ENCODE results near the gene ST8SIA3. TPM values are rescaled to one million over a fixed set of nuclear protein-coding genes. Genes with fewer than 3 reads are reported as not detected.
"Not testable (repeated sequence)": the region's sequence is repeated elsewhere in the genome, so short reads cannot be mapped to it uniquely, and the experiment has no call there.

The ST8SIA3 gene
- total RNA-seq, 1 donor from 2014 or later: not detected

GRCh38 chr18:57359433-57359832, 7.1 kb downstream of the ST8SIA3 start:
- intact Hi-C loops (cut with DNase I): no loop called here
- ATAC-seq (ENCODE audit: poor library complexity): no peak

GRCh38 chr18:57362714-57363113, 10.4 kb downstream of the ST8SIA3 start:
- intact Hi-C loops (cut with DNase I): no loop called here
- ATAC-seq (ENCODE audit: poor library complexity): no peak
- DNase-seq: no peak

More at GRCh38 chr18:57359433-57359832, 7.1 kb downstream of the ST8SIA3 start:
- no peak for DNase-seq

GRCh38 chr18:57364460-57364859, 12.1 kb downstream of the ST8SIA3 start:
- intact Hi-C loops (cut with DNase I): no loop called here
- no peak for ATAC-seq (ENCODE audit: poor library complexity)
- no peak for DNase-seq

- no peak for DNase-seq
- intact Hi-C loops (cut with DNase I): no loop called here
- no peak for ATAC-seq (ENCODE audit: poor library complexity)
These were observed 14.2 kb downstream of the ST8SIA3 start for GRCh38 chr18:57366528-57367081.

- intact Hi-C loops (cut with DNase I): no loop called here
- no peak for DNase-seq
These were observed 20.1 kb downstream of the ST8SIA3 start for GRCh38 chr18:57372444-57372843.

GRCh38 chr18:57373017-57373416, 20.7 kb downstream of the ST8SIA3 start:
- intact Hi-C loops (cut with DNase I): no loop called here
- ATAC-seq (ENCODE audit: poor library complexity): no peak
- no peak for DNase-seq

More at GRCh38 chr18:57372444-57372843, 20.1 kb downstream of the ST8SIA3 start:
- no peak for ATAC-seq (ENCODE audit: poor library complexity)

GRCh38 chr18:57376503-57376902, 24.1 kb downstream of the ST8SIA3 start:
- ATAC-seq (ENCODE audit: poor library complexity) (no peak), DNase-seq (no peak)
- intact Hi-C loops (cut with DNase I): no loop called here

GRCh38 chr18:57389271-57389670, 36.9 kb downstream of the ST8SIA3 start:
- ATAC-seq (ENCODE audit: poor library complexity): no peak
- no peak for DNase-seq
- intact Hi-C loops (cut with DNase I): no loop called here

- intact Hi-C loops (cut with DNase I): no loop called here
- DNase-seq: no peak
- ATAC-seq (ENCODE audit: poor library complexity): no peak
These were observed 37.7 kb downstream of the ST8SIA3 start for GRCh38 chr18:57390044-57390443.

GRCh38 chr18:57394749-57395148, 42.4 kb downstream of the ST8SIA3 start:
- ATAC-seq (ENCODE audit: poor library complexity); intact Hi-C loops (cut with DNase I); DNase-seq: not testable (repeated sequence)

GRCh38 chr18:57396831-57397230, 44.5 kb downstream of the ST8SIA3 start:
- DNase-seq; intact Hi-C loops (cut with DNase I); ATAC-seq (ENCODE audit: poor library complexity): not testable (repeated sequence)

- intact Hi-C loops (cut with DNase I): no loop called here
- DNase-seq (no peak), ATAC-seq (ENCODE audit: poor library complexity) (no peak)
These were observed 45.2 kb downstream of the ST8SIA3 start for GRCh38 chr18:57397440-57398132.

- intact Hi-C loops (cut with DNase I): no loop called here
- DNase-seq: no peak
- ATAC-seq (ENCODE audit: poor library complexity): no peak
These were observed 52.0 kb downstream of the ST8SIA3 start for GRCh38 chr18:57404345-57404744.

- DNase-seq (no peak), ATAC-seq (ENCODE audit: poor library complexity) (no peak)
- intact Hi-C loops (cut with DNase I): no loop called here
These were observed 57.3 kb downstream of the ST8SIA3 start for GRCh38 chr18:57409650-57410049.

GRCh38 chr18:57410749-57411148, 58.4 kb downstream of the ST8SIA3 start:
- intact Hi-C loops (cut with DNase I): no loop called here
- DNase-seq (no peak), ATAC-seq (ENCODE audit: poor library complexity) (no peak)

- intact Hi-C loops (cut with DNase I): no loop called here
- no peak for DNase-seq
- ATAC-seq (ENCODE audit: poor library complexity): no peak
These were observed 64.2 kb downstream of the ST8SIA3 start for GRCh38 chr18:57416542-57416941.

Other genes with a start within 250 kb of the ST8SIA3 start
- not detected for gene BOD1L2, start 205.5 kb upstream of the ST8SIA3 start, total RNA-seq
- gene ONECUT2, start 82.8 kb downstream of the ST8SIA3 start, total RNA-seq: 0.03 TPM
- gene FECH, start 234.1 kb downstream of the ST8SIA3 start, total RNA-seq: 34.5 TPM